ENCODE measurements around the gene SNX2.

The SNX2 gene

GRCh38 chr5:122774519-122774860, 390 bp upstream of the SNX2 start:
- FAIRE-seq = no peak

GRCh38 chr5:122775550-122776542, 966 bp downstream of the SNX2 start:
- FAIRE-seq = no peak

DNA sequence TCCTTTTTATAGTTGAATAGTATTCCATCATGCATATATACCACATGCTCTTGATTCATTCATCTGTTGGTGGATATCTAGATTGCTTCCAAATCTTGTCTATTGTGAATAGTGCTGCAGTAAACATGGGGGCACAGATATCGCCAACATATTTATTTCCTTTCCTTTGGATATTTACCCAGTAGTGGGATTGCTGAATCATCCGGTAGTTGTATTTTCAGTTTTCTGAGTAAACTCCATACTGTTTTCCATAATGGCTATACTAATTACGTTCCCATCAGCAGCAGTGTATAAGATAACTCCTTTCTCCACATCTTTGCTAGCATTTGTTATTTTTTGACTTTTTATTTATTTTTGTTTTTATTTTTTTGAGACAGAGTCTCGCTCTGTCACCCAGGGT, 3.3 kb downstream of the SNX2 start:
- FAIRE-seq = no peak

DNA sequence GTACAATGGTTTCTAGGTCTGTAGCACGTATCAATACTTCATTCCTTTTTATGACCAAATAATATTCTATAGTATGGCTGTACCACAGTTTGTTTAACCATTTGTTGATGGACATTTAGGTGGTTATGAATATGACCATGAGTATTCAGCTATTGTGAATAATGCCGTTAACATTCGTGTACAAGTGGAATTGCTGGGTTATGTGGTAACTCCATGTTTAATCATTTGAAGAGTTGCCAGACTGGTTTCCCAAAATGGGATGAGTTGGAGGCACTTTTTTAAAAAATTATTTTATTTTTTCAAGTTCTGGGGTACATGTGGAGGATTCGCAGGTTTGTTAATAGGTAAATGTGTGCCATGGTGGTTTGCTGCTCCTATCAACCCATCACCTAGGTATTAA, 4.6 kb downstream of the SNX2 start:
- FAIRE-seq = no peak

GRCh38 chr5:122780296-122780695, 5.4 kb downstream of the SNX2 start:
- FAIRE-seq = no peak

DNA sequence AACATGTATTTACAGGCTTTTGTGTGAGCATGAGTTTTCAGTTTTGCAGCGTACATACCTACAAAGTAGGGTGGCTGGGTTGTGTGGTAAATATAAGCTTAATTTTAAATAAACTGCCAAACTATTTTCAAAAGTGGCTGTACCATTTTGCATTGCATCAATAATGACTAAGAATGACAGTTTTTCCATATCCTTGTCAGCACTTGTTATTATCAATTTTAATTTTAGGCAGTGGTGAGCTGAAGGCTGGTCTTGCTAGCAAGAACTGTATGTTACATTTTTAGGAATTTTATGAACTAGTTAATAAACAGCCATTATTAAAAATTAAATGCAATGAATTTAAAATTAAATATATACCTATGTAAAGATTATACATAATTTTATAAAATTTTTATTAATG, 6.6 kb downstream of the SNX2 start:
- peak; percentile 89 for FAIRE-seq

DNA sequence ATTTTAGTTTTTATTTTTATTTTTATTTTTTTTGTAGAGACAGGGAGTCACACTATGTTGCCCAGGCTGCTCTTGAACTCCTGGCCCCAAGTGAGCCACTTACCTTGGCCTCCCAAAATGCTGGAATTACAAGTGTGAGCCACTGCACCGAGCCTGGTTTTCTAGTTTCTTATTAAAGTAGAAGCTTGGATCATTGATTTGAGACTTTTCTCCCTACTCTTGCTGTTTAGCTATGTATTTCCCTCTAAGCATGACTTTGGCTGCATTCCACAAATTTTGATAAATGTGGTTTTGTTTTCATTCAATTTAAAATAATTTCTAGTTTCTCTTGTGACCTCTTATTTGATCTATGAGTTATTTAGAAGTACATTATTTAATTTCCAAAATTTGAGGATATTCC, 10.4 kb downstream of the SNX2 start:
- no peak for FAIRE-seq

DNA sequence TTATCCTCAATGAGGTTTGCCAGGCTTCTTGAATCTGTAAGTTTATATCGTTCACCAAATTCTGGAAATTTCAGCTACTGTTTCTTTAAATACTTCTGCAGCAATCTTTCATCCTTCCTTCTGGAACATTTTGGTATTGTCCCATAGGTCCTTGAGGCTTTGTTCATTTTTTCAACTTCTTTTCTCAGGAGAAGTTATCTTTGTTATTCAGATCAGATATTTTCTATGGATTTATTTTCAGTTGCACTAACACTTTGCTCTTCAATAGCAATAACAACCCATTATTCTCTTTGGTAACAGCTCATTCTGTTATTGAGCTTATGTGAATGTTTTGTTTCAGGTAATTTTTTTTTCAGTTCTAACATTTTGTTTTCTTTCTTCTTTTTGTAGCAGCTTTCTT, 13.5 kb downstream of the SNX2 start:
- no peak for FAIRE-seq

GRCh38 chr5:122788996-122789395, 14.1 kb downstream of the SNX2 start:
- FAIRE-seq = no peak

DNA sequence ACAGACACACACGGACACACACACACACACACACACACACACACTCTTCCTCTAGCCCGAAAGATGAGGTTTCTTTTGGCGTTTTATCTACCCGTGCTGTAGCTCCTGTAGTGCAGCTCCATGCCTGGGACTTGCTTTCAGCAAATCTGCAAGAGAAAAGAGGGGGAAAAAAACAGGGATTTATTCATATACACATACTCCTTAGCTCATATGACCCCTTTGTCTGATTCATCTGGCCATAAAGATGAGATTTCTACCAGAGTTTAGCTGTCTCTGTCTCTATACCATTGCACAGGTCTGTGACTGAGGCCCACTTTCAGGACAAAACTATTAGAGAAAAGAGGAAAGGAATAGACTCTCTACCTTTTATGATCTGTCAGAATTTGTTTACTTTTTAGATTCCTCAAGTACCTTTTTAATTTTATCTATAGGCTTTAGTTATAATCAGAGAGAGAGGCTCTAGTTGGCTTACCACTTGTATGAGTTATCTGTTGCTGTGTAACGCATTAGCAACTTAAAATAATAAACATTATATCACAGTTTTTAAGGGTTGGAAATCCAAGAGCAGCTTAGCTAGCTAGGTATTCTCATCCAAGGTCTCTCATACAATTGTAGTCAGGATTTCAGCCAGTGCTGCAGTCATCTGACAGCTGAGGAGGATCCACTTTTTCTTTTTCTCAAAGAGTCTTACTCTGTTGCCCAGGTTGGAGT, 14.7 kb downstream of the SNX2 start:
- FAIRE-seq = no peak

GRCh38 chr5:122790354-122791103, 15.6 kb downstream of the SNX2 start:
- FAIRE-seq = no peak

DNA sequence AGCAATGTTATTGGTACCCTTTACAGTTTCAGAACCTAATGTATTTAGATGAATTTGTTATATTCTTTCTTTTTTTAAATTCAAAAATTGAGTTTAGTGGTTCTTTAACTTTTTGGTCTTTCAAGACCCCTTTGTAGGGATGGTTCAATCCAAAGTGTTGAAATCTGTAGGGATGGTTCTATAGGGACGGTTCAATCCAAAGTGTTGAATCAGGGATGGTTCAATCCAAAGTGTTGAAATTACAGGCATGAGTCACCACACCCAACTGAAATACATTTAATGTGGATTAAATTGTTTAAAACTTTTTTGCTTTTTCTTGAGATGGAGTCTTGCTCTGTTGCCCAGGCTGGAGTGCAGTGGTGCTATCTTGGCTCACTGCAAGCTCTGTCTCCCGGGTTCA, 30.6 kb downstream of the SNX2 start:
- FAIRE-seq = no peak

GRCh38 chr5:122810405-122810804, 35.5 kb downstream of the SNX2 start:
- FAIRE-seq = no peak

GRCh38 chr5:122815218-122815767, 40.4 kb downstream of the SNX2 start:
- FAIRE-seq = no peak

DNA sequence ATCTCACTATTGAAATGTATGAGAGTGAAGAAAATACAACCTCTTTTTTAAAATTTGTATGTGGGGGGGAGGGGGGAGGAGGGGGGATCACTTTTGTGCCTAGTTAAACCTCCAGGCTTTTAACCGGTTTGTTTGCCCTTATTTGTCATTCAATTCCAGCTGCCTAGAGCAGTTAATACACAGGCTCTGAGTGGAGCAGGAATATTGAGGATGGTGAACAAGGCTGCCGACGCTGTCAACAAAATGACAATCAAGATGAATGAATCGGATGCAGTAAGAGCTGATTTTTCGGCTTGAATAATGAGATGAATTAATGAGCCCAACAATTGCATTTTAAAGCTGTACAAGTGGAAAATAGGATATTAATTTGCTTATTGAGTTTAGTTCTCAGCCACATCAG, 41.9 kb downstream of the SNX2 start:
- no peak for FAIRE-seq

- no peak for FAIRE-seq
These were observed 57.1 kb downstream of the SNX2 start for GRCh38 chr5:122831984-122832383.

DNA sequence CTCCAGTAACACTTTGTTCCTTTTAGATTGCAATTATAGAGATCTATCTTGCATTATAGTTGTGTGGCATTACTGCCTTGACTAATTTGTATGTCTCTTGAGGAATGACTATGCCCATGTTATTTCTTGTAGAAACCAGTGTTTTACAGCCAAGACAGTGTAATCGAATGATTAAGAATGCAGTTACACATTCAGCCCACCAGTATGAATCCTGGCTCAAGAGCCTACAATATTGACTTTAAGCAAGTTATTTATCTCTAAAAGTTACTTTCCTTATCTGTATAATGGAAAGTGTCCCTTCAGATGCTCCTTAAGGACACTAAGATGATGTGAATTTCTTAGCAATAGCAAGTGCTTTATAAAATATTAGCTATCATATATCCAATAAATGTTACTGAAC, 60.8 kb downstream of the SNX2 start:
- FAIRE-seq = no peak

GRCh38 chr5:122836947-122837346, 62.1 kb downstream of the SNX2 start:
- FAIRE-seq = no peak

GRCh38 chr5:122839731-122840130, 64.9 kb downstream of the SNX2 start:
- FAIRE-seq = no peak

DNA sequence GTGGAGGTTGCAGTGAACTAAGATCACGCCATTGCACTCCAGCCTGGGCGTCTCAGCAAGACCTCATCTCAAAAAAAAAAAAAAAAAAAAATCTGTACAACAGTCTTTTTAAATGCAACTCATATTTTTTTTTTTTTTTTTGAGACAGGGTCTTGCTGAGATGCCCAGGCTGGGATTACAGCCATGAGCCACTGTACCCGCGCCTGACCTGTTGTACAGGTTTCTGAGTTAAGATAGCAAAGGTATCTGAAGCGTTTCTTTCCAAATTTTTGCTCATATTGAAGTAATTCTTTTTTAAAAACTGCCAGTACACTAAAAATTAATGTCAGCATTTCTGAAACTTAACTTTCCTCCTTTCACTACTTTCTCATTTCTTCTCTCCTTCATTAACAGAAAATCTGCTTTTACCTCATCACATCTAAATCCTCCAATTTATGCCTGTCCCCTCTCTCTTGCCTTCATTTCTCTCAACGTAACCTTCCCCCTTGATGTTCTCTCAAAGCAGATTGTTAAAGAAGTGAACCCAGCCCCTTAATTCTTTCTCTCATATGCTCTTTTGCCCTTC, 67.2 kb downstream of the SNX2 start:
- FAIRE-seq = no peak

DNA sequence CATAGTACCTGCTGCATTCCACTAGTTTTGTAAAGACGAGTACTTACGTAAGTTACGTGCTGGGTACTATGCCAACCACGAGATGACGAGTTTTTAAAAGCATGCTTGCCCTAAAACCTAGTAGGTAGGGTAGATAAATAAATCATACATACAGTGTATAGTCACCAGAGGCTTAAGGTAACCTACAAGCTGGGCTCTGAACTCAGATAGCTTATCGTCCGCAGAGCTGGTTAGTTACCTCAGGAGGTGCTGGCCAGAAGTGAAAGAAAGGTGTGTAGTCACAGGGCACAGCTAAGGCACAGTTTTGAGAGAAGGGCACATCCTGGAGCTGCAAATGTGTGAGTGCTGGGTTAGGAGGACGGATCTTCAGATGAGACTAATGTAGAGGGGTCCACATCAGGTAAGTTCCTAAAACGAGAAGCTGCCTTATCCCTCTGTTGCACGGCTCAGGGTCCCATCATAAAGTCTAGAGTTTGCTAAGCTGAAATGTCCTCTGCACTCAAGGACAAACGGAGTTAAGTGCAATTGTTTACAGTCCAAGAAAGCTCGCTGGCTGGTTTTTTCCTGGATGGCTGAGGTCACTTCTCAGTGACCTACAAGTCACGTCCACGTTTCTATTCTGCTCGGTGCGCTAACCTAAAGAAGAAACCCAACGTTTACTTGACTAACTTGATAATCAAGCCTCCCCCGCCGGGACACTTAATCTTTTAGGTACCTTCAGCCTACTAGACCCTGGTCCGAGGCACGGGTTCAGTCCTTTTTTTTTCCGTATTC, 69.4 kb downstream of the SNX2 start:
- no peak for FAIRE-seq

DNA sequence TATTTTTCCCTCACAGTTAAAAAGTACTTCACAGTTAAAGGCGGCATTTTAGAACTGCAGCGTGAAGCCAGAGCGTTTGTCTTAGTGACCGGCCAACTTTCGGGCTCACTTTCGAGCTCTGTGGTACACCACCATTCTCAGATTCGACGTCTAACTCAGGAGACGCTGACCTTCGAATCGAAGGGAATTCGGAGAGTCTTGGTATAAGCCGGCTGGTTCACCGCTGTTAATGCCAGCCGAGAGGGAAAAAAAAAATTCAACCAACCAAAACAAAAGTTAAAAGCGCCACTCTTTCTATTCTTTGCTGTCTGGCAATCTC, 70.0 kb downstream of the SNX2 start:
- FAIRE-seq = no peak

Measured in A204.1 (cell line).